HepG2 (cell line): Measurements from ENCODE around the gene UBTD2. TPM values are rescaled to one million over a fixed set of nuclear protein-coding genes. Genes with fewer than 3 reads are reported as not detected.

ENCODE experiments used
- ATRX ChIP-seq: sonication (generic); formaldehyde crosslinking; IDR thresholded peaks from 2 replicates; pipeline ENCODE4 v1.4.0; 2020; ENCODE audit warnings: missing genetic modification reagents, borderline replicate concordance
- CCDC6 ChIP-seq: sonication (generic); formaldehyde crosslinking; IDR thresholded peaks from 2 replicates; pipeline ENCODE4 v1.8.1; 2022; ENCODE audit warnings: mild to moderate bottlenecking, missing genetic modification reagents, moderate library complexity
- HOXA3 ChIP-seq: sonication (generic); formaldehyde crosslinking; IDR thresholded peaks from 2 replicates; pipeline ENCODE4 v1.5.0; 2020; ENCODE audit warnings: missing genetic modification reagents
- IKZF4 ChIP-seq: sonication (generic); formaldehyde crosslinking; IDR thresholded peaks from 2 replicates; pipeline ENCODE4 v1.5.1; 2020; ENCODE audit warnings: borderline replicate concordance, mild to moderate bottlenecking, low read depth, missing genetic modification reagents; ENCODE audit errors: not compliant biosample characterization
- NR1H2 ChIP-seq: sonication (generic); formaldehyde crosslinking; IDR thresholded peaks from 2 replicates; pipeline ENCODE4 v1.8.1; 2022; ENCODE audit warnings: low read depth, missing genetic modification reagents, borderline replicate concordance
- PHF8 ChIP-seq: sonication (generic); formaldehyde crosslinking; IDR thresholded peaks from 2 replicates; pipeline ENCODE4 v1.5.0; 2020; ENCODE audit warnings: missing genetic modification reagents
- RBFOX2 ChIP-seq: fragments of 200-400 bp; formaldehyde crosslinking; IDR thresholded peaks from 2 replicates; pipeline ENCODE4 v1.6.1; 2017; ENCODE audit warnings: low read depth, mild to moderate bottlenecking, low read length
- RBM39 ChIP-seq: fragments of 200-400 bp; formaldehyde crosslinking; IDR thresholded peaks from one replicate; pipeline ENCODE4 v1.6.1; 2018; ENCODE audit warnings: antibody characterized with exemption, mild to moderate bottlenecking, low read depth, low read length; ENCODE audit not compliant: poor library complexity, severe bottlenecking
- SNAPC5 ChIP-seq: sonication (generic); formaldehyde crosslinking; IDR thresholded peaks from 2 replicates; pipeline ENCODE4 v1.8.1; 2023; ENCODE audit warnings: mild to moderate bottlenecking, missing genetic modification reagents, borderline replicate concordance
- UBTF ChIP-seq: sonication (generic); formaldehyde crosslinking; IDR thresholded peaks from 2 replicates; pipeline ENCODE4 v1.4.0; 2020; ENCODE audit warnings: mild to moderate bottlenecking, missing genetic modification reagents
- ZNF230 ChIP-seq: sonication (generic); formaldehyde crosslinking; IDR thresholded peaks from 2 replicates; pipeline ENCODE4 v1.4.0; 2020; ENCODE audit warnings: mild to moderate bottlenecking, missing genetic modification reagents
- ZNF558 ChIP-seq: sonication (generic); formaldehyde crosslinking; IDR thresholded peaks from 2 replicates; pipeline ENCODE4 v1.9.0; 2022; ENCODE audit warnings: mild to moderate bottlenecking, missing genetic modification reagents, borderline replicate concordance
- ZNF761 ChIP-seq: sonication (generic); formaldehyde crosslinking; conservative IDR thresholded peaks from 2 replicates; pipeline ENCODE4 v1.4.0; 2020; ENCODE audit warnings: mild to moderate bottlenecking, missing genetic modification reagents
- ZNF850 ChIP-seq: sonication (generic); formaldehyde crosslinking; conservative IDR thresholded peaks from 2 replicates; pipeline ENCODE4 v1.9.0; 2021; ENCODE audit warnings: mild to moderate bottlenecking, missing genetic modification reagents
- ZSCAN5A ChIP-seq: sonication (generic); formaldehyde crosslinking; IDR thresholded peaks from 2 replicates; pipeline ENCODE4 v1.8.0; 2022; ENCODE audit warnings: mild to moderate bottlenecking, missing genetic modification reagents, borderline replicate concordance
- polyA plus RNA-seq, 8 experiments: library from polyadenylated mRNA; depleted of rRNA in 3 of 8; stranded (reverse) in 7 of 8; unstranded in 1 of 8; fragments of >200 nt; fragmentation: Illumina TruSeq in 4 of 8; extraction: Trizol in 4 of 8; gene quantifications; 2 replicates each; pipeline versions ENCODE4 v1.2.1 to v1.2.3, GENCODE V29; 2011 to 2016; ENCODE audit warnings: low read depth in 4 of 8, missing spikeins in 1 of 8, mixed read lengths in 1 of 8; ENCODE audit not compliant: insufficient read depth in 1 of 8
- total RNA-seq, 5 experiments: library from RNA; depleted of rRNA; stranded (reverse); fragments of >200 nt; fragmentation: Illumina TruSeq; extraction: Trizol; gene quantifications; 2 replicates each; pipeline ENCODE4 v1.2.3, GENCODE V29; 2016; ENCODE audit warnings: low read depth in 1 of 5
- TF ChIP-seq, protein P1 (sequence below): sonication (generic); formaldehyde crosslinking; IDR thresholded peaks from one replicate; pipeline ENCODE4 v1.5.1; 2020; ENCODE audit warnings: mild to moderate bottlenecking, missing genetic modification reagents; ENCODE audit errors: not compliant biosample characterization

UBTD2 gene
- total and polyA plus RNA-seq, 2 of the 13 experiments (the other 11 are each of a cell fraction or from before 2014, with no cell fraction given) = 15.2 to 24.1 TPM

DNA sequence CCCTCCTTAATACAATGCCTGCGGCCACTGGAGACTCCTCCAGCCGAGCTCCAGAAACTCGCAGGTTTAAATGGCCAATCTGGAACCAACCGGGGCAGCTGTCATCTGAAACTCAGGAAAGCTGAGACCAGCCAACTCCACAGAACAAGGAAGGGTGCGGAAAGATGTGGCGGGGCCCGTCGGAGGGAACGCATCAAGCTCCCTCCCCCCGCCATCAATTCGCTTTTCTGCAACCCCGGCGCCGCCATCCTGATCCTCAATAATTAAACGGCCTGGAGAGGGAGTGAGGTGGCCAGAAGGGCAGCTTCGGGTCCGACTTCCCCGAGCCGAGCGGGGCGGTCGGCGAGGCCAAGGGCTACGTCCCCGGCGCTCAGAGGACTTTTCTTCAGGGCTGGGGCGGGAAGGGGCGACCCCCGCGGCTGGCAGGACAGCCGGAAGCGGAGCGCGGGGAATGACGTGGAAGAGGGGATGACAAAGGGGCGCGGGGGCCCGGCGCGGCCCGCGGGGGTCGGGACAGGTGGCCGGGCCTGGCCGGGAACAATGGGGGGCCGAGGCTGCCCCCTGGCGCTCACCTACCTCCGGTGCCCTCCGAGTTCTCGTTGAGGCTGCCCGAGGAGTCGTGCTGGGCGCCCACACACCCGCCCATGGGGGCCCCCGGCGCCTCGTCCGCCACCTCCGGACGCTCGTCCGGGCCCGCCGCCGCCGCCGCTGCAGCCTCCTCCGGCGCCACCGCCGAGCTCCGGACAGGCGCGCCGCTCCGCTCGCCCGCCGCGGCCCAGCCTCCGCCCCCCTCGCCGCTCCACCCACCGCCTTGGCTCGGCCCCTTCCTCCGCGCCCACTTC, at the start of gene UBTD2 (continued):
- TF ChIP-seq RBFOX2 (peak; percentile 69), ZNF558 (CRISPR knock-in tag) (no peak), ATRX (CRISPR knock-in tag) (no peak), RBM39 (no peak), PHF8 (CRISPR knock-in tag) (peak; percentile 79), IKZF4 (CRISPR knock-in tag) (peak; percentile 40), ZNF230 (CRISPR knock-in tag) (0 out of 2 replicates have a peak, but pooled peaks have one; percentile 44), ZNF850 (no peak), ZNF761 (no peak), HOXA3 (peak; percentile 48; the same call in 1 of the 2 replicates), SNAPC5 (no peak), CCDC6 (no peak), ZSCAN5A (no peak), UBTF (CRISPR knock-in tag) (peak; percentile 82; the same call in 1 of the 2 replicates), NR1H2 (CRISPR knock-in tag) (no peak)
- TF ChIP-seq, protein P1, sequence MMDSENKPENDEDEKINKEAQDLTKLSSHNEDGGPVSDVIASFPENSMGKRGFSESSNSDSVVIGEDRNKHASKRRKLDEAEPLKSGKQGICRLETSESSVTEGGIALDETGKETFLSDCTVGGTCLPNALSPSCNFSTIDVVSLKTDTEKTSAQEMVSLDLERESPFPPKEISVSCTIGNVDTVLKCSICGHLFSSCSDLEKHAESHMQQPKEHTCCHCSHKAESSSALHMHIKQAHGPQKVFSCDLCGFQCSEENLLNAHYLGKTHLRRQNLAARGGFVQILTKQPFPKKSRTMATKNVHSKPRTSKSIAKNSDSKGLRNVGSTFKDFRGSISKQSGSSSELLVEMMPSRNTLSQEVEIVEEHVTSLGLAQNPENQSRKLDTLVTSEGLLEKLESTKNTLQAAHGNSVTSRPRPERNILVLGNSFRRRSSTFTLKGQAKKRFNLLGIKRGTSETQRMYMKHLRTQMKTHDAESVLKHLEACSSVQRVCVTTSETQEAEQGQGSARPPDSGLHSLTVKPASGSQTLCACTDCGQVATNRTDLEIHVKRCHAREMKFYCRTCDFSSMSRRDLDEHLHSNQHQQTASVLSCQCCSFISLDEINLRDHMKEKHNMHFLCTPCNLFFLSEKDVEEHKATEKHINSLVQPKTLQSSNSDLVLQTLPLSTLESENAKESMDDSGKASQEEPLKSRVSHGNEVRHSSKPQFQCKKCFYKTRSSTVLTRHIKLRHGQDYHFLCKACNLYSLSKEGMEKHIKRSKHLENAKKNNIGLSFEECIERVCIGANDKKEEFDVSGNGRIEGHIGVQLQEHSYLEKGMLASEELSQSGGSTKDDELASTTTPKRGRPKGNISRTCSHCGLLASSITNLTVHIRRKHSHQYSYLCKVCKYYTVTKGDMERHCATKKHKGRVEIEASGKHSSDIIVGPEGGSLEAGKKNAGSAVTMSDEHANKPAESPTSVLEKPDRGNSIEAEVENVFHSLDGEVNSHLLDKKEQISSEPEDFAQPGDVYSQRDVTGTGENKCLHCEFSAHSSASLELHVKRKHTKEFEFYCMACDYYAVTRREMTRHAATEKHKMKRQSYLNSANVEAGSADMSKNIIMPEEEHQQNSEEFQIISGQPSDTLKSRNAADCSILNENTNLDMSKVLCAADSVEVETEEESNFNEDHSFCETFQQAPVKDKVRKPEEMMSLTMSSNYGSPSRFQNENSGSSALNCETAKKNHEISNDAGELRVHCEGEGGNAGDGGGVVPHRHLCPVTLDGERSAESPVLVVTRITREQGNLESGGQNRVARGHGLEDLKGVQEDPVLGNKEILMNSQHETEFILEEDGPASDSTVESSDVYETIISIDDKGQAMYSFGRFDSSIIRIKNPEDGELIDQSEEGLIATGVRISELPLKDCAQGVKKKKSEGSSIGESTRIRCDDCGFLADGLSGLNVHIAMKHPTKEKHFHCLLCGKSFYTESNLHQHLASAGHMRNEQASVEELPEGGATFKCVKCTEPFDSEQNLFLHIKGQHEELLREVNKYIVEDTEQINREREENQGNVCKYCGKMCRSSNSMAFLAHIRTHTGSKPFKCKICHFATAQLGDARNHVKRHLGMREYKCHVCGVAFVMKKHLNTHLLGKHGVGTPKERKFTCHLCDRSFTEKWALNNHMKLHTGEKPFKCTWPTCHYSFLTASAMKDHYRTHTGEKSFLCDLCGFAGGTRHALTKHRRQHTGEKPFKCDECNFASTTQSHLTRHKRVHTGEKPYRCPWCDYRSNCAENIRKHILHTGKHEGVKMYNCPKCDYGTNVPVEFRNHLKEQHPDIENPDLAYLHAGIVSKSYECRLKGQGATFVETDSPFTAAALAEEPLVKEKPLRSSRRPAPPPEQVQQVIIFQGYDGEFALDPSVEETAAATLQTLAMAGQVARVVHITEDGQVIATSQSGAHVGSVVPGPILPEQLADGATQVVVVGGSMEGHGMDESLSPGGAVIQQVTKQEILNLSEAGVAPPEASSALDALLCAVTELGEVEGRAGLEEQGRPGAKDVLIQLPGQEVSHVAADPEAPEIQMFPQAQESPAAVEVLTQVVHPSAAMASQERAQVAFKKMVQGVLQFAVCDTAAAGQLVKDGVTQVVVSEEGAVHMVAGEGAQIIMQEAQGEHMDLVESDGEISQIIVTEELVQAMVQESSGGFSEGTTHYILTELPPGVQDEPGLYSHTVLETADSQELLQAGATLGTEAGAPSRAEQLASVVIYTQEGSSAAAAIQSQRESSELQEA (CRISPR knock-in tag) = no peak
